Measurements from ENCODE around the gene SERGEF.

Gene SERGEF

DNA sequence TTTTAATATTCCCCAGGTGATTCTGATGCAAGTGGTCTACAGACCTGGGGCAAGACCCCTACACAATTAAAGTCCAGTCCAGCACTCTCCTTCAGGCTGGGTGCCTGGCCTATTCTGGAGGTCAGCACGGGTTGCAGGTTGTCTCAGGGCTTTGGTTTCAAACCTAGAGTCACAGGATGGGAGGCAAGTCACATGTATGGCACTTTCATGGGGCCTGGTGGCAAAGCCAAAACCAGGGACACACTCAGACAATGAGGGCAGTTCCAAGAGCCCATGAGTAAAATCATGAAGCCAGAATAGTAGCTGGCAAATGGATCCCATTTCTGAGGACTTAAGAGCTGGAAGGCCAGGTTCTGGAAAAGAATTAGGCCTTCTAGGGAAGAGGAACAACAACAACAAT, 181.6 kb downstream of the SERGEF start:
- H3K9me2 ChIP-seq (replicated peaks; ENCODE audit: insufficient read depth, low read length), result no peaks in the 10 kb centered on the region
- TF ChIP-seq, protein P1, sequence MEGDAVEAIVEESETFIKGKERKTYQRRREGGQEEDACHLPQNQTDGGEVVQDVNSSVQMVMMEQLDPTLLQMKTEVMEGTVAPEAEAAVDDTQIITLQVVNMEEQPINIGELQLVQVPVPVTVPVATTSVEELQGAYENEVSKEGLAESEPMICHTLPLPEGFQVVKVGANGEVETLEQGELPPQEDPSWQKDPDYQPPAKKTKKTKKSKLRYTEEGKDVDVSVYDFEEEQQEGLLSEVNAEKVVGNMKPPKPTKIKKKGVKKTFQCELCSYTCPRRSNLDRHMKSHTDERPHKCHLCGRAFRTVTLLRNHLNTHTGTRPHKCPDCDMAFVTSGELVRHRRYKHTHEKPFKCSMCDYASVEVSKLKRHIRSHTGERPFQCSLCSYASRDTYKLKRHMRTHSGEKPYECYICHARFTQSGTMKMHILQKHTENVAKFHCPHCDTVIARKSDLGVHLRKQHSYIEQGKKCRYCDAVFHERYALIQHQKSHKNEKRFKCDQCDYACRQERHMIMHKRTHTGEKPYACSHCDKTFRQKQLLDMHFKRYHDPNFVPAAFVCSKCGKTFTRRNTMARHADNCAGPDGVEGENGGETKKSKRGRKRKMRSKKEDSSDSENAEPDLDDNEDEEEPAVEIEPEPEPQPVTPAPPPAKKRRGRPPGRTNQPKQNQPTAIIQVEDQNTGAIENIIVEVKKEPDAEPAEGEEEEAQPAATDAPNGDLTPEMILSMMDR (IDR thresholded peaks at IDR 0.05; ENCODE audit: insufficient read depth, low read length, poor library complexity, severe bottlenecking), result no peak
- TF ChIP-seq EZH2phosphoT487 (conservative IDR thresholded peaks at IDR 0.05; ENCODE audit: low read length), result no peak

DNA sequence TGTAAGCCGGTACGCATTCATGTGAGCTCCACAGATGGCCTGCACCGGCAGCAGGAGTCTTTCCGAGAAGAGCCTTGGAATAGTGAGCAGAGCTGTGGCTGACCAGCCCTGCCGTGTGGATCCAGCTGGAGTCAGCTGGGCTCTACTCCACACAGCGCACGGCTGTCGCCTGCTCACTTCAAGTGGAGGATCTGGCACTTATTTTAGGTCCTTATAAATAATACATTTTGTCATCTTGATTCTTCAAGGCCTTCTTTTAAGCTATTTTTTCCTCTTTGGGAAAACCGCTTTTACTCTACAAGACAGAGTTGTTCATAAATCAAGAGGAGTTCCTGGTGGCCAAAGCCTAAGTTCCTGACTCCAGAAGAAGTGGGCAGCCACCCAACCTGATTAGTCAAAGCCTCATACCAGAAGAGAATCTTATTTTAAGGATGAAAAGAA, 184.5 kb downstream of the SERGEF start:
- Histone ChIP-seq H3K4me3 (ENCODE audit: insufficient read depth, low read length, poor library complexity, severe bottlenecking) (no peak overlapping the region), H4K20me1 (ENCODE audit: low read depth, low read length) (no peaks in the 10 kb centered on the region; the same call in 1 of the 2 replicates), H3K79me2 (ENCODE audit: insufficient read depth, low read length) (no peaks in the 10 kb centered on the region), H2AFZ (ENCODE audit: low read depth, low read length, severe bottlenecking) (no peak overlapping the region), H3K9me3 (ENCODE audit: insufficient read depth, low read length) (no peaks in the 10 kb centered on the region), H3K36me3 (ENCODE audit: low read length) (no peaks in the 10 kb centered on the region), H3K4me2 (ENCODE audit: low read depth, low read length, poor library complexity, severe bottlenecking) (no peak overlapping the region), H3K9ac (ENCODE audit: low read length) (no peak overlapping the region), H3K27me3 (ENCODE audit: low read length) (no peaks in the 10 kb centered on the region), H3F3A (ENCODE audit: insufficient read depth) (no peaks in the 10 kb centered on the region), H3K9me2 (replicated peaks; ENCODE audit: insufficient read depth, low read length) (no peaks in the 10 kb centered on the region), H3K27ac (ENCODE audit: low read depth, low read length) (no peak overlapping the region)
- no peak for TF ChIP-seq EZH2phosphoT487 (conservative IDR thresholded peaks at IDR 0.05; ENCODE audit: low read length)
- TF ChIP-seq, protein P1 (IDR thresholded peaks at IDR 0.05; ENCODE audit: insufficient read depth, low read length, poor library complexity, severe bottlenecking), result no peak

More for the DNA sequence above, 181.6 kb downstream of the SERGEF start:
- no peak overlapping the region for H3K9ac ChIP-seq (ENCODE audit: low read length)
- H3K79me2 ChIP-seq (ENCODE audit: insufficient read depth, low read length), result no peaks in the 10 kb centered on the region
- H3F3A ChIP-seq (ENCODE audit: insufficient read depth), result no peaks in the 10 kb centered on the region
- no peak overlapping the region for H3K4me3 ChIP-seq (ENCODE audit: insufficient read depth, low read length, poor library complexity, severe bottlenecking)
- no peak overlapping the region for H3K4me2 ChIP-seq (ENCODE audit: low read depth, low read length, poor library complexity, severe bottlenecking)
- no peak overlapping the region for H3K27ac ChIP-seq (ENCODE audit: low read depth, low read length)
- no peaks in the 10 kb centered on the region; the same call in 1 of the 2 replicates for H4K20me1 ChIP-seq (ENCODE audit: low read depth, low read length)
- H3K27me3 ChIP-seq (ENCODE audit: low read length), result no peaks in the 10 kb centered on the region
- no peaks in the 10 kb centered on the region for H3K9me3 ChIP-seq (ENCODE audit: insufficient read depth, low read length)
- no peaks in the 10 kb centered on the region for H3K36me3 ChIP-seq (ENCODE audit: low read length)
- no peak overlapping the region for H2AFZ ChIP-seq (ENCODE audit: low read depth, low read length, severe bottlenecking)

DNA sequence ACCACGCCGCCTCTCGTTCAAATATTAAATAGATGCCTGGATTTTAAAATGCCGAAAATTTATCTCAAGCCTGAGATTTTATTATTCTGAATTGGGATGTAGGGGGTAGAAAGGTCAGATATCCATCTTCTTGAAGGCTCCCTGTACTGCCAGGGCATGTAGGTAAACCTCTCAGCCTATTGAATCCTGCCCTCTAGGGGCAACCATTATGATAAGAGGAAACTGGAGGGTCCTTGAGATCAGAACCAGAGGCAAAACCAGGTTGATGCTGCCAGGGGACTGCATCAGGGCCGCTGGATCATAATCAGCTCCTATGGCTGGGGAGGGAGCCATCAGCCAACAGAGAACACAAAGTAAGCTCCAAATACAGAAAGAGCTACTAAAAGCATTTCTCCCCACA, 185.8 kb downstream of the SERGEF start:
- Histone ChIP-seq H3F3A (ENCODE audit: insufficient read depth) (no peaks in the 10 kb centered on the region), H3K4me3 (ENCODE audit: insufficient read depth, low read length, poor library complexity, severe bottlenecking) (no peak overlapping the region), H4K20me1 (ENCODE audit: low read depth, low read length) (no peaks in the 10 kb centered on the region; the same call in 1 of the 2 replicates), H3K9me3 (ENCODE audit: insufficient read depth, low read length) (no peaks in the 10 kb centered on the region), H3K9me2 (replicated peaks; ENCODE audit: insufficient read depth, low read length) (no peaks in the 10 kb centered on the region), H3K79me2 (ENCODE audit: insufficient read depth, low read length) (no peaks in the 10 kb centered on the region), H3K36me3 (ENCODE audit: low read length) (no peaks in the 10 kb centered on the region), H3K4me2 (ENCODE audit: low read depth, low read length, poor library complexity, severe bottlenecking) (no peak overlapping the region), H3K27me3 (ENCODE audit: low read length) (no peaks in the 10 kb centered on the region), H3K9ac (ENCODE audit: low read length) (no peak overlapping the region), H3K27ac (ENCODE audit: low read depth, low read length) (no peak overlapping the region), H2AFZ (ENCODE audit: low read depth, low read length, severe bottlenecking) (no peak overlapping the region)
- TF ChIP-seq, protein P1 (IDR thresholded peaks at IDR 0.05; ENCODE audit: insufficient read depth, low read length, poor library complexity, severe bottlenecking), result peak; percentile 17
- TF ChIP-seq EZH2phosphoT487 (conservative IDR thresholded peaks at IDR 0.05; ENCODE audit: low read length), result no peak
